Duodenal mucosa (tissue), 2 donors: ENCODE measurements around the gene SPANXN5.
"Not testable (repeated sequence)": the region's sequence is repeated elsewhere in the genome, so short reads cannot be mapped to it uniquely, and the experiment has no call there.

ENCODE experiments used
- H3K27ac ChIP-seq: one replicate; pipeline ENCODE4 v1.7.0; 2013; ENCODE audit warnings: low read depth, low read length
- H3K27me3 ChIP-seq, 2 donors: one replicate each; pipeline ENCODE4 v1.7.0; 2013; ENCODE audit warnings: low read length in 2 of 2, control low read depth in 1 of 2; ENCODE audit not compliant: insufficient read depth in 2 of 2, control insufficient read depth in 1 of 2
- H3K36me3 ChIP-seq, 2 donors: one replicate each; pipeline ENCODE4 v1.7.0; 2013; ENCODE audit warnings: low read length in 2 of 2, control low read depth in 1 of 2; ENCODE audit not compliant: insufficient read depth in 2 of 2, control insufficient read depth in 1 of 2
- H3K4me1 ChIP-seq, 2 donors: one replicate each; pipeline ENCODE4 v1.7.0; 2013; ENCODE audit warnings: low read length in 2 of 2, control low read depth in 1 of 2; ENCODE audit not compliant: insufficient read depth in 2 of 2, control insufficient read depth in 1 of 2
- H3K4me3 ChIP-seq, 2 donors: one replicate each; pipeline ENCODE4 v1.7.0; 2013; ENCODE audit warnings: low read length in 2 of 2, low read depth in 1 of 2
- H3K9ac ChIP-seq, 2 donors: one replicate each; pipeline ENCODE4 v1.7.0; 2013; ENCODE audit warnings: low read length in 2 of 2, low read depth in 1 of 2
- H3K9me3 ChIP-seq, 2 donors: one replicate each; pipeline ENCODE4 v1.7.0; 2013; ENCODE audit warnings: low read length in 2 of 2, control low read depth in 1 of 2; ENCODE audit not compliant: control insufficient read depth in 1 of 2

SPANXN5 gene

GRCh38 chrX:52765983-52766382 is 31.2 kb downstream of the SPANXN5 start:
- not testable (repeated sequence) for H3K9ac ChIP-seq, H3K4me1 ChIP-seq, H3K36me3 ChIP-seq, H3K27ac ChIP-seq, H3K27me3 ChIP-seq, H3K4me3 ChIP-seq, H3K9me3 ChIP-seq

GRCh38 chrX:52750952-52751351 is 46.3 kb downstream of the SPANXN5 start, which contains the start of gene SSX2B:
Gene SSX2B, plus strand, starts transcription at chrX:52751252. Its CDS starts 1,429 bp downstream, at chrX:52752681.
- H3K27me3 ChIP-seq, H3K36me3 ChIP-seq, H3K9ac ChIP-seq, H3K27ac ChIP-seq, H3K4me3 ChIP-seq, H3K9me3 ChIP-seq, H3K4me1 ChIP-seq: not testable (repeated sequence)
